Activated naive CD4-positive, alpha-beta T cell treated with anti-CD3 and anti-CD28 coated beads for 36 hours (primary cell): ENCODE data around the gene PRR14. TPM values are rescaled to one million over a fixed set of nuclear protein-coding genes. Genes with fewer than 3 reads are reported as not detected.

Source experiments
- CTCF ChIA-PET: fragments of 350-600 bp; sonication (Branson Sonifier 250); formaldehyde crosslinking; loops from one replicate; lab custom pipeline; 2021; ENCODE audit warnings: antibody characterized with exemption; lab: Charles Lee
- DNase-seq: peaks from one replicate; pipeline ENCODE4 v3.0.0-alpha.2; 2020
- H3K27ac Mint-ChIP-seq: one replicate; pipeline ENCODE4 v1.8.0; 2021; ENCODE audit warnings: mild to moderate bottlenecking, mixed read lengths
- H3K27me3 Mint-ChIP-seq: one replicate; pipeline ENCODE4 v1.8.0; 2021; ENCODE audit warnings: low read depth, mixed read lengths
- H3K36me3 Mint-ChIP-seq: one replicate; pipeline ENCODE4 v1.8.0; 2021; ENCODE audit warnings: low read depth, mixed read lengths
- H3K4me1 Mint-ChIP-seq: one replicate; pipeline ENCODE4 v1.8.0; 2021; ENCODE audit warnings: low read depth, mixed read lengths
- H3K4me3 Mint-ChIP-seq: one replicate; pipeline ENCODE4 v1.8.0; 2021; ENCODE audit warnings: mild to moderate bottlenecking, moderate library complexity, mixed read lengths
- H3K9me3 Mint-ChIP-seq: one replicate; pipeline ENCODE4 v1.8.0; 2021; ENCODE audit warnings: mixed read lengths
- intact Hi-C: fragments of 100-400 bp; cut with micrococcal nuclease; formaldehyde crosslinking; loops from one replicate; pipeline ENCODE4 v1.15.1; 2023
- total RNA-seq, 2 experiments: library from RNA; stranded (reverse); gene quantifications; one replicate each; pipeline ENCODE4 v1.2.3, GENCODE V29; 2021

PRR14 gene
- total RNA-seq, 2 experiments from 2014 or later: 50.6 to 52.4 TPM

DNA sequence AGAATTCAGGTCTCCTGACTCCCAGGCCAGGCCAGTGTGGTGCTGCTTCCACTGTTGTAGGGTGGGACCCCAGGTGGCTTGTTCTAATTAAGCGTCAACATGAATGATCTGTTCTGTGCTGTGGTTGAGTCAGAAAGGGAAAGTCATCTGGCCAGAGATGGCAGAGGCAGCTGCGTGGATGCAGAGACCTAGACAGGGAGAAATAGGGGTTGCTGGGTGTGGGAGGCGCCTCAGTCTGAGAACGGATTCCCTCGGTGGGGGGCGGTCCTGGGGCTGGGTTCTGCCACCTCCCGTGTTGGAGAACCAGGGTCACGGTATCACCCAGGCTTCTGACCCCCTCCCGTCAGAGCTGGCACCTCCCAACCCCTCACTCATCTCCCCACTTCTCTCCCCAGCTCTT is 13.1 kb downstream of the PRR14 start:
- no peaks in the 10 kb centered on the region for H3K27me3 Mint-ChIP-seq
- CTCF ChIA-PET: no interaction called here
- peak overlapping the region; percentile 98 for H3K27ac Mint-ChIP-seq
- no peak overlapping the region for H3K4me3 Mint-ChIP-seq
- H3K36me3 Mint-ChIP-seq: peaks cover 58% of the 10 kb centered on the region
- H3K9me3 Mint-ChIP-seq: no peaks in the 10 kb centered on the region
- DNase-seq: no peak
- H3K4me1 Mint-ChIP-seq: peaks cover 37% of the 10 kb centered on the region
- intact Hi-C loops: no loop called here

DNA sequence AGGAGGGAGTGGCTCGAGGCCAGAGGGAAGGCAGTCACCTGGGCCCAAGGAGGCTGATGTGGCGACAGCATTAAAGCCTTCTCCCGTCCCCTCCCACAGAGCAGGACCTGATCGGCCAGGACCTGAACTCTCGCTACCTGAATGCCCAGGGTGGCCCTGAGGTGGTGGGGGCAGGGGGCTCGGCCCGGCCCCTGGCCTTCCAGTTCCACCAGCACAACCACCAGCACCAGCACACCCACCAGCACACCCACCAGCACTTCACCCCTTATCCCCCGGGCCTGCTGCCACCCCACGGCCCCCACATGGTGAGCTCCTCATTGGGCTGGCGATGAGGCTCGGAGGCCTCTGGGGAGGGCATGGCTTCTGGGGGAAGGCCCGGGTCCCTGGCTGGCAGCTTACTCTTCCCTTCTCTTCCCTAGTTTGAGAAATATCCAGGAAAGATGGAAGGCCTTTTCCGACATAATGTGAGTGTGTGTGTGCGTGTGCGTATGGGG is 13.9 kb downstream of the PRR14 start:
- intact Hi-C loops: no loop called here
- DNase-seq: no peak
- Mint-ChIP-seq H3K36me3 (peaks cover 58% of the 10 kb centered on the region), H3K27me3 (no peaks in the 10 kb centered on the region), H3K4me1 (peaks cover 37% of the 10 kb centered on the region), H3K27ac (no peak overlapping the region), H3K9me3 (no peaks in the 10 kb centered on the region), H3K4me3 (no peak overlapping the region)
- CTCF ChIA-PET: interaction anchor here (1.0 kb wide), 1 partner anchor 36 kb away, joined by 3 read pairs; no protein-coding TSS in a partner anchor

DNA sequence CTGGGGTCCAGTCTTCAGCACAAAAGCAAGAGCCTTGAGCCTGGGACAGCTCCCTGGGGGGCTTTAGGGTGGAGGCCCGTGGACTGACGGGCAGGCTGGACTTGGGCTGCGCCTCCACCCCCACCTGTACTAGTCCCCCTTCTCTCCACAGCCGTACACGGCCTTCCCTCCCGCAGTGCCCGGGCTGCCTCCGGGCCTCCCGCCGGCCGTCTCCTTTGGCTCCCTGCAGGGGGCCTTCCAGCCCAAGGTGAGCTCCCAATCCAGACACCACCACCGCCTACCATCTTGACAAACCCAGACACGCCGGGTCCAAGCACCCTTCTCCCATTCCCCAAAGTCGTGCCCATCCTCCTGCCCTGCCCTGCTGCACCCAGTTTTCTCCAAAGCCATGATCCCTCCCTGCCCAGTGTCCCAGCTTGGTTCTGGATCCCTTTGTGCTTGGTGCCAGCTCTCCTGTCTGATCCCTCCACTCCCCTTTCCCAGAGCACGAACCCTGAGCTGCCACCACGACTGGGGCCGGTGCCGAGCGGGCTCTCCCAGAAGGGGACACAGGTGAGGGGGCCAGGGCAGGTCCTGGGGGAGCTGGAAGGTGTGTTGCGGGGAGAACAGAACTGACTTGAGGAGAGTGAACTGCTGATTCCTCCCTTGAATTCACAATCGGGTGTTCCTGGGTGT is 14.5 kb downstream of the PRR14 start:
- H3K27ac Mint-ChIP-seq: peak overlapping the region; percentile 41
- peaks cover 37% of the 10 kb centered on the region for H3K4me1 Mint-ChIP-seq
- no peak for DNase-seq
- intact Hi-C loops: no loop called here
- no peaks in the 10 kb centered on the region for H3K27me3 Mint-ChIP-seq
- H3K36me3 Mint-ChIP-seq: peaks cover 58% of the 10 kb centered on the region
- CTCF ChIA-PET: interaction anchor here (1.0 kb wide), 2 partner anchors 17 to 36 kb away, joined by 3 read pairs; no protein-coding TSS in a partner anchor
- no peaks in the 10 kb centered on the region for H3K9me3 Mint-ChIP-seq
- no peak overlapping the region for H3K4me3 Mint-ChIP-seq

DNA sequence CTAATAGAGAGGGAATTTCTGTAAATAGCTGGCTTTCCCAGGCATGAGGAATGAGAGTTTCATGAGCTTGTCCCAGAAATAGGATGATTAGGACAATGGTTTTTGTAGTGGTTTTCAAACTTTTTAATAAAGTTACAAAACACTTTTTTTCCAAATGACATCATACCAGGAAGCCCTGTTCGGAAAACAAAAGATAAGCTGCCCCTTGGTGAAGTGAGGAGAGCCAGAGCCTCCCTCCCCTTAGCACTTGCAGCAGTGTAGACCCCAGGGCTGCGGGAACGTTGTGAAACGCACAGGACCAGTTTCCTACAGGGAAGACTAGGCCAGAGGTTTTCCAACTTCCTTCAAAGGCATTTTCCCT is 15.1 kb downstream of the PRR14 start:
- CTCF ChIA-PET: interaction anchor here (0.6 to 1.0 kb wide), 2 partner anchors 11 to 16 kb away, joined by 3 read pairs; no protein-coding TSS in a partner anchor
- H3K4me3 Mint-ChIP-seq: no peak overlapping the region
- H3K27me3 Mint-ChIP-seq: no peaks in the 10 kb centered on the region
- DNase-seq: no peak
- peaks cover 53% of the 10 kb centered on the region for H3K36me3 Mint-ChIP-seq
- no peaks in the 10 kb centered on the region for H3K9me3 Mint-ChIP-seq
- H3K4me1 Mint-ChIP-seq: peaks cover 35% of the 10 kb centered on the region
- intact Hi-C loops: no loop called here
- H3K27ac Mint-ChIP-seq: peak overlapping the region; percentile 41

DNA sequence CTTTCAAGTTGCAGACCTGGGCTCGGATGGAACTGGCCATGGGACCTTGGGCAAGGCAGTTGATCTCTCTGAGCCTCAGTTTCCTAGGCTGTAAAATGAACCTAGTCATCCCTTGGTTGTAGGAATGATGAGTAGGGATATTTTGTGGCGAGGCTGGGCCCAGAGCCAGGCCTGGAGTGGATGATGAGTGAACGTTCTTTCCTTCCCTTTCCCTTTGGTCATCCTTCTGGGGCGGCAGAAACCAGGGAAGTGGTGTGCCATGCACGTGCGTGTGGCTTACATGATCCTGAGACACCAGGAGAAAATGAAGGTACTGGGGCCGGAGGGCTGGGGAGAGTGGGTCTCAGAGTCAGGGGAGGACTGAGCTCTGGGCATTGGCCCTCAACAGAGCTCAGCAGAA is 15.9 kb downstream of the PRR14 start:
- Mint-ChIP-seq H3K27me3 (no peaks in the 10 kb centered on the region), H3K4me1 (peaks cover 27% of the 10 kb centered on the region), H3K4me3 (no peak overlapping the region), H3K27ac (peak overlapping the region; percentile 13), H3K9me3 (no peaks in the 10 kb centered on the region), H3K36me3 (peaks cover 45% of the 10 kb centered on the region)
- CTCF ChIA-PET: interaction anchor here (0.6 to 1.2 kb wide), 2 partner anchors 10 to 30 kb away, joined by 3 to 4 read pairs; no protein-coding TSS in a partner anchor
- intact Hi-C loops: no loop called here
- no peak for DNase-seq

DNA sequence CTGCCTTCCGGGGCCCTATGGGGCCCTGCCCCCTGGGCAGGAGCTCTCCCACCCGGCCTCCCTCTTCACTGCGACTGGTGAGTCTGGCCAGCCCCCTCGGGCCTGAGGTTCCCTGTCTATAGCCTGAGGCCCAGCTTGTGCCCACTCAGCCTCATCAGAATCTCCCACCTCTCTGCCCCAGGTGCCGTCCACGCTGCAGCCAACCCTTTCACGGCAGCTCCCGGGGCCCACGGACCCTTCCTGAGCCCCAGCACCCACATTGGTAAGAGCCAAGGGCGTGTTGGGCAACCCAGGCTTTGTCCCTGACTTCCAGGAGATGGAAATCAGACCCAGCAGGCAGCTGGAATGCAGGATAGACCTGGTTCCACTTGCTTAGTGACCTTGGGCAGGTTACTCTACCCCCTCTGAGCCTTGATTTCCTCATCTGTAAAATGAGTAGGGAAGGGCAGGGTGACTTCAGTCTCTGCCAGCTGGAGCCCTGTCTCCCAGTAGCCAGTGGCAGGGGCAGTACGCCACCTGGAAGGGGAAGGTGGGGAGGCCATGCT is 16.7 kb downstream of the PRR14 start:
- Mint-ChIP-seq H3K9me3 (no peaks in the 10 kb centered on the region), H3K36me3 (peaks cover 38% of the 10 kb centered on the region), H3K4me1 (peaks cover 20% of the 10 kb centered on the region), H3K27me3 (no peaks in the 10 kb centered on the region), H3K27ac (peak overlapping the region; percentile 1), H3K4me3 (no peak overlapping the region)
- no peak for DNase-seq
- intact Hi-C loops: no loop called here
- CTCF ChIA-PET: interaction anchor here (1.2 to 1.3 kb wide), 2 partner anchors 13 to 30 kb away, joined by 4 read pairs; no protein-coding TSS in a partner anchor

DNA sequence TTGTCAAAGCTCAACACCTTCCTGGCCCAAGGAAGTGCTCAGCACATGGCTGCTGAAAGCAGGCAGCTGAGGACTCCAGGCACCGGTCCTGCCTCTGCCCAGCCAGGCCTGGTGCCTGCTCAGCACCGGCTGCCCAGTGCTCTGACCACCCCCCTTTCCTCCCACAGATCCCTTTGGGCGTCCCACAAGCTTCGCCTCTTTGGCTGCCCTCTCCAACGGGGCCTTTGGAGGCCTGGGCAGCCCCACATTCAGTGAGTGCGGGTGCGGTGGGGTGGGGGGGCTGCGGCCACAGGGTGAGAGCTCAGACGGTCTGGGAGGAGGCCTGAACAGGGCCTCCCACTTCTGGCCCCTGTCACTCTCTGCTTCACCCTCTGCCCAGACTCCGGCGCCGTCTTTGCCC is 17.6 kb downstream of the PRR14 start:
- CTCF ChIA-PET: interaction anchor here (1.3 kb wide), 1 partner anchor 12 kb away, joined by 4 read pairs; no protein-coding TSS in a partner anchor
- DNase-seq: no peak
- Mint-ChIP-seq H3K4me3 (no peak overlapping the region), H3K9me3 (no peaks in the 10 kb centered on the region), H3K36me3 (peaks cover 30% of the 10 kb centered on the region), H3K27ac (no peak overlapping the region), H3K27me3 (no peaks in the 10 kb centered on the region), H3K4me1 (peaks cover 11% of the 10 kb centered on the region)
- intact Hi-C loops: no loop called here

DNA sequence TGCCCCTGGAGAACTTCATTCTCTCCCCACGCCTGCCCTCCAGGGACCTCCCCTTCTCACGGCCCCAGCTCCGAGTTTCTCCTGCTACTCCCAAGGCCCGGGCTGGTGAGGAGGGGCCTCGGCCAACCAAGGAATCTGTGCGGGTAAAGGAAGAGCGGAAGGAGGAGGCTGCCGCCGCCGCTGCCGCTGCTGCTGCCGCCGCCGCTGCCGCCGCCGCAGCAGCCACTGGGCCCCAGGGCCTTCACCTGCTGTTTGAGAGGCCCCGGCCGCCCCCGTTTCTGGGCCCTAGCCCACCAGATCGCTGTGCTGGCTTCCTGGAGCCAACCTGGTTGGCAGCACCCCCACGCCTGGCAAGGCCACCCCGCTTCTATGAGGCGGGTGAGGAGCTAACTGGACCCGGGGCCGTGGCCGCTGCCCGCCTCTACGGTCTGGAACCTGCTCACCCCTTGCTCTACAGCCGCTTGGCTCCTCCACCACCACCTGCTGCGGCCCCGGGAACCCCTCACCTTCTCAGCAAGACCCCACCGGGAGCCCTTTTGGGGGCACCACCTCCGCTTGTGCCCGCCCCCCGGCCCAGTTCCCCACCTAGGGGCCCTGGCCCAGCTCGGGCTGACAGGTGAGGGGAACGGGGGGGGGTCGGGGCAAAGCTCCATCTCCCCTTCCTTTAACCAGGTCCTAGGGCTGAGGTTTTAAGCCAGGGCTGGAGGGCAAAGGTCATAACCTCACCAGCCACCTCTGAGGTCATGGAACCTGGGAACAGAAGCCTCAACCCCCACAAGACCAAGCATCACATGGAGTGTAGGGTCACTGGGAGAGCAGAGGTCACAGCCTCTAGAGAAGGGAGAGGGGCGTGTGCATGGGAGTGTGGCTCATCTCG is 18.5 kb downstream of the PRR14 start:
- no peak for DNase-seq
- Mint-ChIP-seq H3K27ac (no peak overlapping the region), H3K4me1 (peaks cover 6% of the 10 kb centered on the region), H3K4me3 (no peak overlapping the region), H3K36me3 (peaks cover 25% of the 10 kb centered on the region), H3K27me3 (no peaks in the 10 kb centered on the region), H3K9me3 (no peaks in the 10 kb centered on the region)
- CTCF ChIA-PET: interaction anchor here (0.6 to 1.3 kb wide), 2 partner anchors 11 to 14 kb away, joined by 4 read pairs; no protein-coding TSS in a partner anchor
- intact Hi-C loops: no loop called here

DNA sequence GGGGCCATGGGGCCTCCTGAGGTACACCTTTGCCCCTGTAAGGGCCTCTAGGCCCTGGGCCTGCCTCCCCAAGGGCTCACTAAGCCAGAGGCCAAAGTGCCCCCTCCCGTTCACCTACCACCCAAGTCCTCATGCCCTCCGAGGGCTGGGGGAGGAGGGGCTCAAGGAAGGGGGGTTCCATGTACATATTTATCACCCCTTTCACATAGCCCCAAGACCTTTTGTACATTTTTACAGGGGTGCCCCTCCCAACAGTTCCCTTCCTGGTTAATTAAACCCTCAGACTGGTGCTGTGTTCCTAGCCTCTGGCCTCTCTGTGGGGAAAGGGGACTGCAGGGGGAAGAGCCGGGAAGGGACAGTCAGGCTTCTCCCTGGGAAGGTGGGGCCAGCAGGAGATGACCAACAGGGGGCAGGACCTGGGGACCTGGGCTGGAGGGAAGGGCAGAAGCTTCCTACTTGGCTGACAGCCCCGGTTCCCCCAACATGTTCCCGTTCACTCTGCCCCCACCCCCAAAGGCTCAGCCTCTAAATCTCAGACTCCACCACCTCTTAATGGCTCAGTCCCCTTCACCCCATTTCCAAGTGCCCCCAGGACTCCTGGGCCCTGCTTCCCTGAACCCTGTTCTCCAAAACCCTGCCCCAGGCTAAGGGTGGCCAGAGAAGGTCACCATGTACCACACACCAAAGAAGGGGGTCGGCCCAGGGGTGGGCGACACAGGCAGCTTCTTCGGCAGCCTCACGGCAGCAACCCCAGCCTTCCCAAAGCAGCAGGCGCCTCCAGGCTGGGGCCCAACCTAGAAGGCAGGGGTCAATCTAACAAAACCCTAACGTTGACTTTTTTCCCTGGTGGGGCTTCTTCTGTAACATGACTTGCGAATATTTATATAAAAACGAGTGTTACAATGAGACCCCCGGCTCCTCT is 19.4 kb downstream of the PRR14 start:
- H3K9me3 Mint-ChIP-seq: no peaks in the 10 kb centered on the region
- peaks cover 20% of the 10 kb centered on the region for H3K36me3 Mint-ChIP-seq
- H3K4me3 Mint-ChIP-seq: no peak overlapping the region
- H3K4me1 Mint-ChIP-seq: peaks cover 5% of the 10 kb centered on the region
- DNase-seq: no peak
- no peak overlapping the region for H3K27ac Mint-ChIP-seq
- intact Hi-C loops: no loop called here
- H3K27me3 Mint-ChIP-seq: no peaks in the 10 kb centered on the region
- CTCF ChIA-PET: no interaction called here

DNA sequence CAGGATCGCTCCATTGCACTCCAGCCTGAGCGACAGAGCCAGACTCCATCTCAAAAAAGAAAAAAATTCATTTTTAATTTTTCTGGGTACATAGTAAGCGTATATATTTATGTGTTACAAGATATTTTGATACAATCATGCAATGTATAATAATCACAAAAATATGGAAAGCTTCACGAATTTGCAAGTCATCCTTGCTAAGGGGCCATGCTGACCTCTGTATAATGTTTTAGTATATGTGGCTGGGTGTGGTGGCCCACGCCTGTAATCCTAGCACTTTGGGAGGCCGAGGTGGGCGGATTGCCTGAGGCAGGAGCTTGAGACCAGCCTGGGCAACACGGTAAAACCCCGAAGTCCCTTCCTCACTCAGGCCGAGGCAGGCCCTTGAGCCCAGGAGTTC is 24.4 kb downstream of the PRR14 start:
- Mint-ChIP-seq H3K4me3 (no peak overlapping the region), H3K27me3 (no peaks in the 10 kb centered on the region), H3K4me1 (no peaks in the 10 kb centered on the region), H3K9me3 (no peaks in the 10 kb centered on the region), H3K36me3 (no peaks in the 10 kb centered on the region), H3K27ac (no peak overlapping the region)
- intact Hi-C loops: no loop called here
- CTCF ChIA-PET: interaction anchor here (0.6 to 1.2 kb wide), 3 partner anchors 15 to 179 kb away, joined by 4 read pairs; no protein-coding TSS in a partner anchor
- DNase-seq: no peak

DNA sequence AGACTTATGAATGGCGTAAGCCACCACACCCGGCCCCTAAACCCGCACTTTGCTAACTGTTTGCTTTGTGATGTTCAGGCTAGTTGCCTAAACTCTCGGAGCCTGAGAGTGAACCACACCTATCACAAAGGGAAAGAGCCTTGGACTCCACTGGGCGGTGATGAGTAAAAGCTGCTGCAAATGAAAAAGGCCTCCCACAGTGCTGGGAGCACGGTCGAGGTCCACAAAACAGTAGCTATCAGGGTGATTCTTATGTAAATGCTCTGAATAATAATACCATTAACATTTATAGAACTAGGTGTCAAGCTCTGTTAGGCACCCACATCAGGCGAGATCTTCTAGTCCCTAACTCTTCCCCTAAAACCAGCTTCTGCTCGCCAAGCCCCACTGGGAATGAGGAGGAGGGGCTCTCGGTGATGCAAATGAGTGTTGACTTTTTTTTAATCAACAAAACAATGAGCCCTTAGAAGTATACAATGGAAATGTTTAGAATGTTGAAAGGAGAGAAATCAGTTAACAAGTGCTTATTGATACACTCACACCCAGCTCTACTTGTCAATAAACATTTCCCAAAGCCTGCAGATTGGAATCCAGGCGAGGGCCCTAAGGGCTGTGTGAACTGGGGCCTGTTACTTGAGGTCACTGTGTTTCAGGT is 27.3 kb downstream of the PRR14 start:
- DNase-seq: no peak
- H3K9me3 Mint-ChIP-seq: no peaks in the 10 kb centered on the region
- no peaks in the 10 kb centered on the region for H3K36me3 Mint-ChIP-seq

More for the DNA sequence above, 27.3 kb downstream of the PRR14 start:
- Mint-ChIP-seq H3K4me3 (no peak overlapping the region), H3K27ac (no peak overlapping the region), H3K27me3 (no peaks in the 10 kb centered on the region), H3K4me1 (no peaks in the 10 kb centered on the region)
- CTCF ChIA-PET: interaction anchor here (1.3 kb wide), 1 partner anchor 19 kb away, joined by 5 read pairs; no protein-coding TSS in a partner anchor
- intact Hi-C loops: no loop called here
